ENCODE data around the gene SLCO6A1. TPM values are rescaled to one million over a fixed set of nuclear protein-coding genes. Genes with fewer than 3 reads are reported as not detected.

SLCO6A1 gene
- total and polyA plus RNA-seq, 4 donors = not detected

DNA sequence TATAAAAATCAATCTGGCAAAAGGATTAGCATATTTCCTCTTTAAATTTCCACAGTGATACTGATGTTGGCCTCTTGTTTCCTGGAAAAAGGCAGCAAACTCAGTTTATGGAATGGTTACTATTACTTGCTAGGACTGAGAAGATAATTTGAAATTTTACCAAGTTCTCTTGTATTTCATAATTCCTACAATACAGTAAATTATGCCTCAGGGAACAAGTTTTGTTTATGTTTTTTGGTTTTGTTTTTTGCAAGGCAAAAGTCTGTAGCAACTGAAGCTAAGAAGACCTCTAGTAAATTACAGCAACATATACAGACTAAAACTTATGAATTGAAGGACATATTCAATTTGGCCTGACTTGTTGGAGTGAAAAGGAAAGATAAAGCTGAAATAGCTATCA lies 30.2 kb upstream of the SLCO6A1 start:
- peaks cover 0 to 6% (median 3%) of the 10 kb centered on the region in 4 donors for H3K9me3 ChIP-seq (ENCODE audit: control insufficient read depth in 4 of 4, insufficient read depth in 3 of 4, low read length in 3 of 4)
- no peaks in the 10 kb centered on the region for H3K27me3 ChIP-seq (ENCODE audit: control insufficient read depth in 3 of 3, insufficient read depth in 3 of 3, low read length in 2 of 3)

DNA sequence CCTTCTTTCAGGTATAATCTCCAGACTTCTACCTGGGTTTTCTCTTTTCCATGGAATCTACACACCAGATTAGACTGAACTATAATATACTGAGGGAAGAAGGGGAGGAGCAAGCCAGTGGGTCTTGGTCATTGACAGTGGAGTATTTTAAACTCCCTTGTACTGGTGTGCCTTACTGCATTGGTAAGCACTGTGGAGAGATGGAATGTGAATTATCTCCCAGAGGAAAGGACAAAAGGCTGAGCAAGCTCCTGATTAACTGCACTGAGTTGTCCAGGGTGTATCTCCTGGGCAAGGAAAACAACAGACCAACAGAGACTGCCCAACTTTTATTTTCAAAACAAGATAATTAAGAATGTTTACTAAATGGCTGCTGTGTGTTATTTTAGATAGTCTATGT lies 29.8 kb upstream of the SLCO6A1 start:
- DNase-seq (no peak), ATAC-seq (ENCODE audit: insufficient read depth, low FRiP score) (no peak)
- H3K4me3 ChIP-seq = no peak overlapping the region
- no peaks in the 10 kb centered on the region for H3K4me1 ChIP-seq (ENCODE audit: control insufficient read depth in 5 of 5, insufficient read depth in 5 of 5, low read length in 5 of 5)
- H3K27ac ChIP-seq (ENCODE audit: low read depth in 1 of 2, low read length in 1 of 2) = no peak overlapping the region
- no peaks in the 10 kb centered on the region for H3K36me3 ChIP-seq (ENCODE audit: control insufficient read depth in 4 of 4, insufficient read depth in 4 of 4, low read length in 4 of 4)
- no peaks in the 10 kb centered on the region for H3K27me3 ChIP-seq (ENCODE audit: control insufficient read depth in 3 of 3, insufficient read depth in 3 of 3, low read length in 2 of 3)
- no peak overlapping the region for H3K9ac ChIP-seq (ENCODE audit: insufficient read depth in 1 of 2, low read length in 2 of 2)
- peaks cover 0 to 6% (median 3%) of the 10 kb centered on the region in 4 donors for H3K9me3 ChIP-seq (ENCODE audit: control insufficient read depth in 4 of 4, insufficient read depth in 3 of 4, low read length in 3 of 4)
- TF ChIP-seq CTCF (IDR thresholded peaks at IDR 0.05; ENCODE audit: control extremely low read depth, extremely low read depth) = no peak

More for the DNA sequence above, 30.2 kb upstream of the SLCO6A1 start:
- H3K4me3 ChIP-seq = no peak overlapping the region
- no peak overlapping the region for H3K9ac ChIP-seq (ENCODE audit: insufficient read depth in 1 of 2, low read length in 2 of 2)
- ATAC-seq (ENCODE audit: insufficient read depth, low FRiP score) (no peak), DNase-seq (no peak)
- TF ChIP-seq CTCF (IDR thresholded peaks at IDR 0.05; ENCODE audit: control extremely low read depth, extremely low read depth) = no peak
- H3K4me1 ChIP-seq (ENCODE audit: control insufficient read depth in 5 of 5, insufficient read depth in 5 of 5, low read length in 5 of 5) = no peaks in the 10 kb centered on the region
- no peaks in the 10 kb centered on the region for H3K36me3 ChIP-seq (ENCODE audit: control insufficient read depth in 4 of 4, insufficient read depth in 4 of 4, low read length in 4 of 4)
- no peak overlapping the region for H3K27ac ChIP-seq (ENCODE audit: low read depth in 1 of 2, low read length in 1 of 2)

DNA sequence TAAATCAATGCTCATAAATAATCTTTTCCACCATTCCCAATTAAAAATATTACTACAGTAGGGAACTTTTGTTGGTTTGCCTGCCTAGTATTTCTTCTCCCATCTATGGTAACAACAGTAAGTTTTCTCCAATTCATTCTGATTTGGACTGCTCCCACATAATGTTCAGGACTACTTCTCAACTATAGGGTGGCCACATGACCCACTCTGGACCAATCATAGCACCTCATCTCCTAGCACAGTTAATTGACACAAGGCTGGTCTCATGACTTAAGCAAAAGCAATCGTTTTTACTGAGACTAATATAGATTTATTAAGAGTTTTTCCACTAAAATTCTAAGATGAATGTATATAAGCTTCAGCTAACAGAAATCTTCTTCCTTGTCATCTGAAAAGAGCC lies 28.7 kb upstream of the SLCO6A1 start:
- Histone ChIP-seq H3K36me3 (ENCODE audit: control insufficient read depth in 4 of 4, insufficient read depth in 4 of 4, low read length in 4 of 4) (no peaks in the 10 kb centered on the region), H3K4me1 (ENCODE audit: control insufficient read depth in 5 of 5, insufficient read depth in 5 of 5, low read length in 5 of 5) (no peaks in the 10 kb centered on the region), H3K9me3 (ENCODE audit: control insufficient read depth in 4 of 4, insufficient read depth in 3 of 4, low read length in 3 of 4) (peaks cover 0 to 6% (median 3%) of the 10 kb centered on the region in 4 donors), H3K4me3 (no peak overlapping the region), H3K27me3 (ENCODE audit: control insufficient read depth in 3 of 3, insufficient read depth in 3 of 3, low read length in 2 of 3) (no peaks in the 10 kb centered on the region), H3K27ac (ENCODE audit: low read depth in 1 of 2, low read length in 1 of 2) (no peak overlapping the region), H3K9ac (ENCODE audit: insufficient read depth in 1 of 2, low read length in 2 of 2) (no peak overlapping the region)
- no peak for DNase-seq
- WGBS, 2 donors = 39 to 67% methylated on average over 1 of the region's 1 CpG
- TF ChIP-seq CTCF (IDR thresholded peaks at IDR 0.05; ENCODE audit: control extremely low read depth, extremely low read depth) = no peak
- no peak for ATAC-seq (ENCODE audit: insufficient read depth, low FRiP score)

DNA sequence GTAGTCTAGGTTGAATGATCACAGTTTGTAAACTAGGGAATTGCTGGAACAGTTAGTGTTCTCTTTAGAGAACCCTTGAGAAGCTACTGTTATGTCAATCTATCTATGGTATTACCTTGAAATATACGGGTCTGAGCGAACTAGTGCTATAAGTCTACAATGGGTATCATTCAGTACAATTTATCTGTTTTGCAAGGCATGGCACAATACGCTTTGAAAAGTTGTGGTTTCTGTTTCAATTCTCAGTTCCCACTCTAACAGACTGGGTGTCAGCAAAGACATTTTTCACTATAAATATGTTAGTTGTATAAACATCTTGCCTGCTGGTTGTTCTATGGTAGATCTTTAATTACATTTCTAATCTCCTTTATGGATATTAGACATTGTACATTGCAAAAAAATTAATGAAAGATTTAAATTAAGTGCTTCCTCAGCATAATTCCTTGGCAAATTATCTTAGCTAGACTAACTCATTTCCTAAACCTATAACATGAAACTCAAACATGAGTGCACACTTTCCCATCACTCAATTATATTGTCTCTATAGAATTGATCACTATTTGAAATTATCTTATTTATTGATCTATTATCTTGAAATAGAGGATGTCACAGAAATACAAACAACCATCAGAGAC lies 24.9 kb upstream of the SLCO6A1 start:
- ATAC-seq (ENCODE audit: insufficient read depth, low FRiP score) (no peak), DNase-seq (no peak)
- Histone ChIP-seq H3K4me1 (ENCODE audit: control insufficient read depth in 5 of 5, insufficient read depth in 5 of 5, low read length in 5 of 5) (no peaks in the 10 kb centered on the region), H3K9me3 (ENCODE audit: control insufficient read depth in 4 of 4, insufficient read depth in 3 of 4, low read length in 3 of 4) (peaks cover 0 to 6% (median 3%) of the 10 kb centered on the region in 4 donors), H3K27ac (ENCODE audit: low read depth in 1 of 2, low read length in 1 of 2) (no peak overlapping the region), H3K4me3 (no peak overlapping the region), H3K9ac (ENCODE audit: insufficient read depth in 1 of 2, low read length in 2 of 2) (no peak overlapping the region), H3K36me3 (ENCODE audit: control insufficient read depth in 4 of 4, insufficient read depth in 4 of 4, low read length in 4 of 4) (no peaks in the 10 kb centered on the region), H3K27me3 (ENCODE audit: control insufficient read depth in 3 of 3, insufficient read depth in 3 of 3, low read length in 2 of 3) (no peaks in the 10 kb centered on the region)
- WGBS, 2 donors = 47 to 57% methylated on average over 3 of the region's 3 CpGs
- TF ChIP-seq CTCF (IDR thresholded peaks at IDR 0.05; ENCODE audit: control extremely low read depth, extremely low read depth) = no peak
